ENCODE measurements around the gene SYNE1. TPM values are rescaled to one million over a fixed set of nuclear protein-coding genes. Genes with fewer than 3 reads are reported as not detected.

Gene SYNE1
- total RNA-seq, 3 donors from 2014 or later (not counting 1 experiment from before 2014, with no cell fraction given) = 489 to 570 (median 498) TPM

DNA sequence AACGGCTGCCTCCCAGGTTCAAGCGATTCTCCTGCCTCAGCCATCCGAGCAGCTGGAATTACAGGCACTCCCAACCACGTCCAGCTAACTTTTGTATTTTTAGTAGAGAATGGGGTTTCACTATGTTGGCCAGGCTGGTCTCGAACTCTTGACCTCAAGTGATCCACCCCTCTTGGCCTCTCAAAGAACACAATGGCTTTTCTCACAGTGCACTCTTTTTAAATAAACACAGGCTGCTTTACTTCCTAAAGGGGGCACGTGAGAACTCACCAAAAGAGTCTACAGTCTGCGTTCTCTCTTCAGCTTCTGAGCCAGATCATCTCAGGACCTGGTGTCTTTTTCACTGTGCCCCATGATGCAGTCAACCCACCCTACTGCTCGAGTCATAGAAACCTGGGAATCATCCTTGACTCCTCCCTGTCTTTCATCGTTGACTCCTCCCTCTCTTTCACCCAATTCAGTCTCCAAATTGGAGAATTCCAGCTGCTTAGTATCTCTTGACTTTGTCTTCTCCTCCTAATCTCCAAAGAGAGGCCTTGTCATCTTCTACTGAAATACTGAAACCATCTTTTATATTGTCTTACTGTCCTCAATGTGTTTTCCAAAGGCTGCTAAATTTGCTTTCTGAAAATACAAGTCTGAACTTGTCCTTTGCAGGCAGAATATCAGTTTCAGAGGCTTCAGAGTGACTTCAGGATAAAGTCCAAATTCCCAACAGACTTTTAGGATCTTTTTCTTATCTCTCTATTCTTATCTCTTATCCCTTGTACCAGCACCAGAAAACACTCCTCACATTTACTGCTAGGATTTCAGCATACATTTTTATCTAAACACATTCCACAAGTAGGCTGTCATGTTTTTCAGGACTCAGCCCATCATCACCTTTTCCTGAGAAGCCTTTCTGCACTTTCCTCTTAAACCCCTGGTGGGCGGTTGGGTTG lies 323.4 kb downstream of the SYNE1 start:
- 96% methylated on average over 10 of the region's 10 CpGs for WGBS (ENCODE audit: insufficient coverage)
- no peak for ATAC-seq
- H3K36me3 Mint-ChIP-seq = peaks cover 18% of the 10 kb centered on the region
- Histone ChIP-seq H3K9me3 (ENCODE audit: control insufficient read depth, insufficient read depth, low read length) (no peaks in the 10 kb centered on the region), H3K27me3 (ENCODE audit: control insufficient read depth, insufficient read depth, low read length) (no peaks in the 10 kb centered on the region), H3K4me1 (ENCODE audit: control insufficient read depth, insufficient read depth, low read length) (peaks cover 9% of the 10 kb centered on the region), H3K27ac (ENCODE audit: low read length) (no peak overlapping the region), H3K4me3 (ENCODE audit: low read length) (no peak overlapping the region), H3K36me3 (ENCODE audit: control insufficient read depth, insufficient read depth, low read length) (peaks cover 49% of the 10 kb centered on the region)
- TF ChIP-seq, protein P1, sequence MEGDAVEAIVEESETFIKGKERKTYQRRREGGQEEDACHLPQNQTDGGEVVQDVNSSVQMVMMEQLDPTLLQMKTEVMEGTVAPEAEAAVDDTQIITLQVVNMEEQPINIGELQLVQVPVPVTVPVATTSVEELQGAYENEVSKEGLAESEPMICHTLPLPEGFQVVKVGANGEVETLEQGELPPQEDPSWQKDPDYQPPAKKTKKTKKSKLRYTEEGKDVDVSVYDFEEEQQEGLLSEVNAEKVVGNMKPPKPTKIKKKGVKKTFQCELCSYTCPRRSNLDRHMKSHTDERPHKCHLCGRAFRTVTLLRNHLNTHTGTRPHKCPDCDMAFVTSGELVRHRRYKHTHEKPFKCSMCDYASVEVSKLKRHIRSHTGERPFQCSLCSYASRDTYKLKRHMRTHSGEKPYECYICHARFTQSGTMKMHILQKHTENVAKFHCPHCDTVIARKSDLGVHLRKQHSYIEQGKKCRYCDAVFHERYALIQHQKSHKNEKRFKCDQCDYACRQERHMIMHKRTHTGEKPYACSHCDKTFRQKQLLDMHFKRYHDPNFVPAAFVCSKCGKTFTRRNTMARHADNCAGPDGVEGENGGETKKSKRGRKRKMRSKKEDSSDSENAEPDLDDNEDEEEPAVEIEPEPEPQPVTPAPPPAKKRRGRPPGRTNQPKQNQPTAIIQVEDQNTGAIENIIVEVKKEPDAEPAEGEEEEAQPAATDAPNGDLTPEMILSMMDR (IDR thresholded peaks at IDR 0.05) = no peak
- H3K4me3 Mint-ChIP-seq = no peak overlapping the region
- no peak for DNase-seq
- no peaks in the 10 kb centered on the region for H3K27me3 Mint-ChIP-seq (ENCODE audit: low read depth in 2 of 2)
- intact Hi-C loops (cut with micrococcal nuclease) = no loop called here
- H3K27ac Mint-ChIP-seq = peak overlapping the region; percentile 53 to 80
- H3K4me1 Mint-ChIP-seq = peaks cover 0 to 4% of the 10 kb centered on the region in 2 donors
- no peaks in the 10 kb centered on the region for H3K9me3 Mint-ChIP-seq

DNA sequence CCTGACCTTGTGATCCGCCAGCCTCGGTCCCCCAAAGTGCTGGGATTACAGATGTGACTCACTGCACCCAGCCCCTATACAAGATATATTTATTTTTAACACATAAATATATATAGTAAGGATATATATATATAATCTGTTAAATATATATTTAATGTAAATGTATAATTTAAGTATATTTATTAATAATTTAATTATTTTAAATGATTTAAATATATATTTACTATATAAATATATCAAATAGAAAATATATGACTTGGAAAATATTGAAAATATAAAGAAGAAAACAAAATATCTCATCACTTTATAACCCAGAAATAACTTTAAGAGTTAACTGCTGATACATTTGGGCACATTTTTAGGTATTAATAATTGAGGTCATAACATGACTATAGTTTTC lies 324.7 kb downstream of the SYNE1 start:
- TF ChIP-seq, protein P1 (IDR thresholded peaks at IDR 0.05) = no peak
- Mint-ChIP-seq H3K27ac (no peak overlapping the region), H3K27me3 (ENCODE audit: low read depth in 2 of 2) (no peaks in the 10 kb centered on the region), H3K4me3 (no peak overlapping the region), H3K9me3 (no peaks in the 10 kb centered on the region), H3K36me3 (peaks cover 21% of the 10 kb centered on the region), H3K4me1 (peaks cover 0 to 4% of the 10 kb centered on the region in 2 donors)
- no peaks in the 10 kb centered on the region for H3K9me3 ChIP-seq (ENCODE audit: control insufficient read depth, insufficient read depth, low read length)
- intact Hi-C loops (cut with micrococcal nuclease) = no loop called here
- WGBS (ENCODE audit: insufficient coverage) = no CpG with 5 or more reads among the region's 2 CpGs
- H3K4me3 ChIP-seq (ENCODE audit: low read length) = no peak overlapping the region
- no peak overlapping the region for H3K27ac ChIP-seq (ENCODE audit: low read length)
- H3K36me3 ChIP-seq (ENCODE audit: control insufficient read depth, insufficient read depth, low read length) = peaks cover 47% of the 10 kb centered on the region
- H3K27me3 ChIP-seq (ENCODE audit: control insufficient read depth, insufficient read depth, low read length) = no peaks in the 10 kb centered on the region
- DNase-seq = no peak
- ATAC-seq = no peak
- H3K4me1 ChIP-seq (ENCODE audit: control insufficient read depth, insufficient read depth, low read length) = peaks cover 9% of the 10 kb centered on the region

DNA sequence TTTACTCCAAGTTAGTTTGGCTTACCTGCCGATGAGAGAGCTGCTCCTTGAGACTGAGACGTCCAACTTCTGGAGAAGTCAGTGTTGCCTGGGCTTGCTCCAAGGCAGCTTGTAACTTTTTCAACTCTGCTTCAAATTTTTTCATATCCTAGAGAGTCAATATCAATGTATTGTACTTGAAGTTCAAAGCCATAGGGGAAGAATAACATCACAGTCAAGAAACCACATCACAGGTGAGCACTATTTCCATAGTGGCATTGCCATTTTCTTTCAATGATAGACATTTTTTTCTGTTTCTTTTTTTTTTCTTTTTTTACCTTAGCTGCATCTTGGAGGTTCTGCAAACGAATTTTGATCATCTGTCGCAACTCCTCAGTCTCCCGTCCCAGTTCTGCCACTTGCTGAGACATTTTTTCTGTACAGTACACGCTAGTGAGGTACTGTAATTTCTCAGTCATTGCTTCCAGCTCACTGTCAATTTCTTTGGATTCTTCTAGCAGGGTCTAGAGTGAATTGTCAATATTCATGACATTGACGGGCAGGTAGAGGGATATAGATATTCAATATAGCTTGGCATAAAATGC lies 326.7 kb downstream of the SYNE1 start:
- Mint-ChIP-seq H3K4me1 (peaks cover 0 to 4% of the 10 kb centered on the region in 2 donors), H3K27me3 (ENCODE audit: low read depth in 2 of 2) (no peaks in the 10 kb centered on the region), H3K9me3 (no peaks in the 10 kb centered on the region), H3K4me3 (no peak overlapping the region), H3K36me3 (peaks cover 13% of the 10 kb centered on the region), H3K27ac (no peak overlapping the region)
- Histone ChIP-seq H3K4me1 (ENCODE audit: control insufficient read depth, insufficient read depth, low read length) (peaks cover 9% of the 10 kb centered on the region), H3K9me3 (ENCODE audit: control insufficient read depth, insufficient read depth, low read length) (no peaks in the 10 kb centered on the region), H3K4me3 (ENCODE audit: low read length) (no peak overlapping the region), H3K27ac (ENCODE audit: low read length) (no peak overlapping the region), H3K27me3 (ENCODE audit: control insufficient read depth, insufficient read depth, low read length) (no peaks in the 10 kb centered on the region), H3K36me3 (ENCODE audit: control insufficient read depth, insufficient read depth, low read length) (peaks cover 36% of the 10 kb centered on the region)
- DNase-seq = peak in 1 of 2 donors; percentile 66
- TF ChIP-seq, protein P1 (IDR thresholded peaks at IDR 0.05) = no peak
- 90% methylated on average over 6 of the region's 7 CpGs for WGBS (ENCODE audit: insufficient coverage)
- intact Hi-C loops (cut with micrococcal nuclease) = no loop called here
- no peak for ATAC-seq

Measured in natural killer cell (primary cell).